BLaER1 treated with 17β-estradiol and CSF1 and Interleukin-3, amounts not matched to agents 10 nM and 100 nM (cell line): ENCODE results near the gene SDCBP2.
A peak's percentile ranks its signal among the peaks of the same experiment; 100 is the strongest.

ENCODE experiments used
- H3K27ac ChIP-seq, 11 experiments: shearing (Covaris generic); formaldehyde crosslinking; 2 replicates each; pipeline ENCODE4 v1.8.1; 2022
- H3K27me3 ChIP-seq, 11 experiments: shearing (Covaris generic); formaldehyde crosslinking; 2 replicates each; pipeline ENCODE4 v1.8.1; 2022
- H3K36me3 ChIP-seq, 11 experiments: shearing (Covaris generic); formaldehyde crosslinking; 2 replicates each; pipeline ENCODE4 v1.8.1; 2022
- H3K4me1 ChIP-seq, 10 experiments: shearing (Covaris generic); formaldehyde crosslinking; 2 replicates each; pipeline ENCODE4 v1.8.1; 2022
- H3K4me2 ChIP-seq, 11 experiments: shearing (Covaris generic); formaldehyde crosslinking; 2 replicates each; pipeline ENCODE4 v1.8.1; 2022
- H3K4me3 ChIP-seq, 10 experiments: shearing (Covaris generic); formaldehyde crosslinking; 2 replicates each; pipeline ENCODE4 v1.8.1; 2022
- H3K9ac ChIP-seq, 11 experiments: shearing (Covaris generic); formaldehyde crosslinking; 2 replicates each; pipeline ENCODE4 v1.8.1; 2022
- H3K9me3 ChIP-seq, 11 experiments: shearing (Covaris generic); formaldehyde crosslinking; replicated peaks in 1 of 11; 2 replicates each; pipeline ENCODE4 v1.8.1; 2022
- H4K20me1 ChIP-seq, 11 experiments: shearing (Covaris generic); formaldehyde crosslinking; 2 replicates each; pipeline ENCODE4 v1.8.1; 2022
- Cebpa-rat ChIP-seq, 11 experiments: shearing (Covaris generic); IDR thresholded peaks; 2 replicates each; pipeline ENCODE4 v1.8.1; 2022

Gene SDCBP2

GRCh38 chr20:1300083-1300840 lies 28.7 kb downstream of the SDCBP2 start:
- Histone ChIP-seq H3K9me3 (no peaks in the 10 kb centered on the region), H3K4me3 (peak overlapping the region in 1 of 10 experiments; percentile 0; a peak in 1 of 20 replicates), H3K36me3 (no peaks in the 10 kb centered on the region), H3K9ac (peak overlapping the region in 5 of 11 experiments; percentile 35 to 51 (median 39); a peak in 6 of 22 replicates), H3K4me2 (peak overlapping the region; percentile 62 to 92 (median 74)), H4K20me1 (no peaks in the 10 kb centered on the region; a peak in 1 of 22 replicates), H3K4me1 (peaks cover 13 to 28% (median 23%) of the 10 kb centered on the region in 10 experiments), H3K27me3 (no peaks in the 10 kb centered on the region), H3K27ac (peak overlapping the region in 9 of 11 experiments; percentile 30 to 68 (median 48); a peak in 18 of 22 replicates)
- TF ChIP-seq Cebpa-rat (IDR thresholded peaks at IDR 0.05) = no peak

DNA sequence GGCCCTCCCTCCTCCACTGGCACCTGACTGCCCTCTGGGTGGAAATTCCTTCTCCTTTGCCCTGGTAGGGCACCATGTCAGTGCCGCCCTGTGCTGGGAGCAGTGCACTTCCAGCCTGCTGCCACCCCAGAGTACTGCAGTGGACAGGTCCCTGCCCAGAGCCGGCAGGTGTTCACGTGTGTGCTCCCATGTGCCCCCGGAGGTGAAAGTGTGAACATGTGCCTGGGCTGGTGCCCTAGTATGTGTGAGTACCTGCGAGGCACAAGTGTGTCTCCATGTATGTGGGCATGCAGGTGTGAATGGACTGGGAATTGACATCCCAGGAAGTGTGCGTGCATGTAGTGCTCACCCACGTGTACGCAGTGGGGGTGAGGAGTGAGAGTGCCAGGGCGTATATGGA lies 29.4 kb downstream of the SDCBP2 start:
- Histone ChIP-seq H3K9me3 (no peaks in the 10 kb centered on the region), H3K36me3 (no peaks in the 10 kb centered on the region), H3K27ac (no peak overlapping the region), H3K9ac (no peak overlapping the region), H3K4me2 (no peak overlapping the region; a peak in 1 of 22 replicates), H3K4me1 (peaks cover 13 to 28% (median 23%) of the 10 kb centered on the region in 10 experiments), H3K27me3 (no peaks in the 10 kb centered on the region), H4K20me1 (no peaks in the 10 kb centered on the region; a peak in 1 of 22 replicates), H3K4me3 (no peak overlapping the region)
- no peak for TF ChIP-seq Cebpa-rat (IDR thresholded peaks at IDR 0.05)

- Histone ChIP-seq H3K36me3 (no peaks in the 10 kb centered on the region), H4K20me1 (no peaks in the 10 kb centered on the region; a peak in 1 of 22 replicates), H3K27ac (no peak overlapping the region), H3K9ac (no peak overlapping the region), H3K4me1 (peaks cover 13 to 28% (median 23%) of the 10 kb centered on the region in 10 experiments), H3K27me3 (no peaks in the 10 kb centered on the region), H3K9me3 (no peaks in the 10 kb centered on the region), H3K4me2 (no peak overlapping the region), H3K4me3 (no peak overlapping the region)
- no peak for TF ChIP-seq Cebpa-rat (IDR thresholded peaks at IDR 0.05)
These were observed 29.9 kb downstream of the SDCBP2 start for GRCh38 chr20:1298888-1299511.

DNA sequence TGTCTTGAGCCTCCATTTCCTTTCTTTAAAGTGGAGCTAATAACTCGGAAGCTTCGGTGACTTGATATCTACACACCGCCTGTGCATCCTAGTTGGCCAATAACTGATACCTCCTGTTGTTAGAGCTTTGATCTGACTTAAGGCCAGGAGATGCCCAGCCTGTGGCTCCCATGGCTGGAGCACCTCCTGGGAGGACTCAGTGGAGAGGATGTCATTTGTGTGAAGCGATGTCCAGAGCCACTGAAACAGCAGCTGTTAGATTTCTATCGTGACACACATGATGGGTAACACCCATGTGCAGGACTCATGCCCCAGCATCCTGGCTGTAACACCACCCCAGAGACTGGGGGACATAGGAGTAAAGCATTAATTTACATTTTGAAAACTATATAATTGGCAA lies 30.8 kb downstream of the SDCBP2 start:
- H3K9ac ChIP-seq = no peak overlapping the region
- no peak overlapping the region for H3K27ac ChIP-seq
- H3K4me3 ChIP-seq = no peak overlapping the region
- H3K9me3 ChIP-seq = no peaks in the 10 kb centered on the region
- H3K27me3 ChIP-seq = no peaks in the 10 kb centered on the region
- H3K4me1 ChIP-seq = peaks cover 13 to 22% (median 20%) of the 10 kb centered on the region in 10 experiments
- H3K36me3 ChIP-seq = no peaks in the 10 kb centered on the region
- H3K4me2 ChIP-seq = no peak overlapping the region
- no peak for TF ChIP-seq Cebpa-rat (IDR thresholded peaks at IDR 0.05)
- no peaks in the 10 kb centered on the region for H4K20me1 ChIP-seq

DNA sequence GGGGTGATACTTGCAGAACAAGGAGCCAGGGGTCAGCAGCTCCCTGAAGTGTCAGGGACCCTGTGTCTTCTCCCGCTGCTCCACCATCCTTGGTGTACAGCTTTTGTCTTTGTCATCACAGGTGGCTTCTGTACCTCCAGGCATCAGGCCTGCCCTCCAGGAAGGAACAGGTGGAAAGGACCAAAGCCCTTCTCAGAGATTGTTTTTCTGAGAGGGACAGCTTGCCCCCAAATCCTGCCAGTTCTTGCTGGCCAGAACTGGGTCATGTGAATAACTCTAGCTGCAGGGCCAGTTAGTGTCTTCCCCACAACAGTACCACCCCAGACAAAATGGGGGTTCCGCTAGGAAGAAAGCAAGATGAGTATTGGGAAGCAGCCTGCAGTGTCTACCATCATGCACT lies 31.5 kb downstream of the SDCBP2 start:
- TF ChIP-seq Cebpa-rat (IDR thresholded peaks at IDR 0.05) = no peak
- Histone ChIP-seq H4K20me1 (no peaks in the 10 kb centered on the region), H3K36me3 (no peaks in the 10 kb centered on the region), H3K27me3 (no peaks in the 10 kb centered on the region), H3K27ac (no peak overlapping the region), H3K4me2 (no peak overlapping the region), H3K9ac (no peak overlapping the region), H3K4me1 (peaks cover 12 to 15% (median 13%) of the 10 kb centered on the region in 10 experiments), H3K4me3 (no peak overlapping the region), H3K9me3 (no peaks in the 10 kb centered on the region)

DNA sequence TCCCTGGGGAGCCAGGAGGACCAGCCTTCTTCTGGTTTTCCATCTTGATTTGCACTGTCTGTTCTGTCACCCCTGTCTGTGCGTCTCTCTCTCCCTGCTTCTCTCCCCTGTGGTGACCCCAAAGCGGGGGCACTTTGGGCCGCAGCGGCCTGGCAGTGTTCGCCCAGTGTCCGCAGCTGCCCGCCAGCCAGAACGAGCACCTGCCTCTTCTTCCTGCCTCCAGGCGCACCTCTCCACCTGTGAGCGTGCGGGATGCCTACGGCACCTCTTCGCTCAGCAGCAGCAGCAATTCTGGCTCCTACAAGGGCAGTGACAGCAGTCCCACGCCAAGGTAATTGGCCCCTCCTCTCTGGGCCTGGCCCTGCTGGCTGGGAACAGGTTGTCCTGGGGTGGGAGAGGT lies 32.0 kb downstream of the SDCBP2 start:
- Histone ChIP-seq H3K4me1 (peaks cover 11 to 14% (median 13%) of the 10 kb centered on the region in 10 experiments), H3K4me3 (no peak overlapping the region), H4K20me1 (no peaks in the 10 kb centered on the region), H3K27me3 (no peaks in the 10 kb centered on the region), H3K9ac (no peak overlapping the region), H3K27ac (no peak overlapping the region), H3K36me3 (no peaks in the 10 kb centered on the region), H3K4me2 (no peak overlapping the region), H3K9me3 (no peaks in the 10 kb centered on the region)
- TF ChIP-seq Cebpa-rat (IDR thresholded peaks at IDR 0.05) = no peak

DNA sequence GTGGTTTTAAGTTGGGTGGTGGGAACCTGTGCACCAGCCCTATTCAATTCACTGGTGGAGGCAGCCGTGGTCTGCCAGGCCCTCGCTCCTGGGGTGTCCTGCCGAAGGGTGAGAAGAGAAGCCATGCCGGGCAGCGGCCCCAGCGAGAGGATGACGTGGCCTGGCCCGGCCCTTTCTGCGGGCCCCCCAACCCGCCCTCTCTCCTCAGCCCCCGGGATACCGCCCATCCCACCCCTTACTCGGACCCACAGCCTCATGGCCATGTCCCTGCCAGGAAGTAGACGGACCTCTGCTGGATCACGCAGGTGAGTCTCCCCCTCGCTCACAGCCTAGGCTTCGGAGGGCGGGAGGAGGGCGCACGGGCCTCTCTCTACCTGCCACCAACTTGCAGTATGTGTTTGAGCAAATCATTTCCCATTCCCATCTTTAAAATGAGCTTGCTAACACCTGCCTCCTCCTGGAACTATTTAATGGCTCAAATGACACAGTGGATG lies 32.8 kb downstream of the SDCBP2 start:
- H3K4me1 ChIP-seq = peaks cover 9 to 13% (median 11%) of the 10 kb centered on the region in 10 experiments
- H3K9ac ChIP-seq = no peak overlapping the region
- no peaks in the 10 kb centered on the region for H4K20me1 ChIP-seq
- no peak overlapping the region for H3K27ac ChIP-seq
- no peak overlapping the region for H3K4me2 ChIP-seq
- no peaks in the 10 kb centered on the region for H3K36me3 ChIP-seq
- H3K4me3 ChIP-seq = no peak overlapping the region
- H3K27me3 ChIP-seq = no peaks in the 10 kb centered on the region
- no peak for TF ChIP-seq Cebpa-rat (IDR thresholded peaks at IDR 0.05)
- H3K9me3 ChIP-seq = no peaks in the 10 kb centered on the region

DNA sequence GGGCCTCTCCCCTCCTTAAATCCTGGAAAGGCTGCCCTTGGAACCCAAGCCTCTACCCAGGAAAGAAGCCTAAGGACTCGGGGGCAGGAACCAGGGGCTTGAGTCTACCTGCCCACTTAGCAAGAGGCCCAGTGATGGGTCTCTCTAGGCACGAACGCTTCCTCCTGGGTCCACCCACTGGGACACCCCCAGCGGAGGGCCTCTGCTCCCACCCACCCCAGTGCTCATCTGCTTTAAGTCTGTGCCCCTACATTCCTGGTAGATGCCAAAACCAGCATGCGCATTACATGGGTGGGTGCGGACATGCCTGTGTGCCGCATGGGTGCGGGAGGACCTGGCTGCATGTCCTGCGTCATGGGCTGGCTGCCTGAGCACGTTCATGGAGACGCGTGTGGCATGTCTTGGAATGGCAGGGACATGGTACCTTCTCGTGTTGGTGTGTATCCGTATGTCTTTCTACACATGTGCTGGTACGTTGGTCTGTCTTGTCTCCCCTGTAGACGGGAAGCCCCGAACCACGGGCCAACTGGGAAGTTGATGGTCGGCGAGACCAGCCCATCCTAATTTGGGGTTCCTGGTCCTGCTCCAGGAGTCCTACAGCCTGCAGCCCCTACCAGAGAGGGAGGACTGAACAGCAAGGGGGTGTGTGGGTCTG lies 33.5 kb downstream of the SDCBP2 start:
- no peak for TF ChIP-seq Cebpa-rat (IDR thresholded peaks at IDR 0.05)
- no peaks in the 10 kb centered on the region for H4K20me1 ChIP-seq
- no peaks in the 10 kb centered on the region for H3K27me3 ChIP-seq

GRCh38 chr20:1294497-1294896 lies 34.4 kb downstream of the SDCBP2 start:
- no peak for TF ChIP-seq Cebpa-rat (IDR thresholded peaks at IDR 0.05)
- Histone ChIP-seq H3K9me3 (no peaks in the 10 kb centered on the region), H3K9ac (no peak overlapping the region), H3K27me3 (no peaks in the 10 kb centered on the region), H4K20me1 (no peaks in the 10 kb centered on the region), H3K4me1 (no peaks in the 10 kb centered on the region; a peak in 1 of 20 replicates), H3K4me2 (no peak overlapping the region), H3K27ac (no peak overlapping the region), H3K4me3 (no peak overlapping the region), H3K36me3 (no peaks in the 10 kb centered on the region)

More for the DNA sequence above, 33.5 kb downstream of the SDCBP2 start:
- Histone ChIP-seq H3K9me3 (no peaks in the 10 kb centered on the region), H3K4me1 (peaks cover 1 to 5% (median 3%) of the 10 kb centered on the region in 10 experiments), H3K27ac (no peak overlapping the region), H3K36me3 (no peaks in the 10 kb centered on the region), H3K9ac (no peak overlapping the region), H3K4me2 (no peak overlapping the region), H3K4me3 (no peak overlapping the region)
